HS-27A (cell line): ENCODE results near the gene SIPA1L3.
"Not testable (repeated sequence)": the region's sequence is repeated elsewhere in the genome, so short reads cannot be mapped to it uniquely, and the experiment has no call there.

Source experiments
- DNase-seq: peaks from one replicate; pipeline ENCODE4 v3.0.0-alpha.2; 2012; ENCODE audit warnings: low read depth, missing footprints

The SIPA1L3 gene

DNA sequence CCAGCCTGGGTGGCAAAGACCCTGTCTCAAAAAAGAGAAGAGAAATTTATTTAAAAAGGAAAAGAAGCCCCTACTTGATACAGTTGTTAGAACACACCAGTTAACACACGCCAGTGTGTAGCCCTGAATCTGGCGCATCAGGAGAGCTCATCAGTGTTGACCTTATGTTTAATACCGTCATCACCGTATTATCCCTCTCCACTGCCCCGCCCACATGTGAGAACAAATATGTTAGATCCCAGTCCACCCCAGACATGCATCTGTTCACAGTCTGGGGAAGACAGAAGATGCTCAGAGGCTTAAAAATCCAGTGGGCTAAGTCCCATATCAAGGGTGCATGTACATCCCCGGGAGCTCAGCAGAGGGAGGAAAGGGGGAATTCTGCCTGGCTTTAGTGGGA lies 161.8 kb downstream of the SIPA1L3 start:
- no peak for DNase-seq

DNA sequence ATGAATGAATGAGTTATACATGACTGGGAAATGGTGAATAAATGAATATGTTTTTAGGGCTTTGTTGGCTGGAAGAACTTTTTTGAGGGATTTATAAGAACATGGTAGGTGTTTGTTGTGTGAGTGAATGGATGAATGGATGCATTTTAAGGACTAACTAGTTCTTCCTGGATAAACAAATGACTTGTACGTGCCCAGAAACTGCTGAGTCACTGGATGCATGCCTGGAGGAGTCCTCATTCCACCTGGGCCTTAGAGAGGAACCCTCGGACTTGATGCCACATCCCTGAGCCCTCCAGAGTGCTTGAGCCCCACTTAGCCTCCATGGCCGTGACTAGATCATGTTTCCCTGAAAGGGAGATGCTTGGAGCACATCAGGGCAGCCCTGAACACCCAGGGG lies 163.6 kb downstream of the SIPA1L3 start:
- DNase-seq = no peak

- not testable (repeated sequence) for DNase-seq
Measured at GRCh38 chr19:38071054-38071453, 164.0 kb downstream of the SIPA1L3 start.

DNA sequence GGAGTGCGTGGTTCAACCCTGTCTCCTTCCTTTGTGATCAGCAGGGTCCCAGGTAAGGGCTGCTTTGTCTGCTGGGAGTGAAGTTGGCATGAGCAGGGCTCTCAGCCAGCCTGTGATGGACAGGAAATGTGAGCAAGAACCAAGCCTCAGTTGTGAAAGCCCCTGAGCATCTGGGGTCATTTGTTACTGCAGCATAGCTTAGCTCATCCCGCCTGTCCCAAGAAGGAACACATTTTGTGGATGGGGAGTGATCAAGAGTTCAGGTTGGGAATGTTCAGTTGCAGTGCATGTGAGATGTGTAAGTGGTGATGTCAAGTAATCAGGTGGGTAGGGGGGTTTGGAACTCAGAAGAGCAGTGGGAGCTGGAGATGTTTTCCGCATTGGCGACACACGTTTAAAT lies 164.6 kb downstream of the SIPA1L3 start:
- no peak for DNase-seq

DNA sequence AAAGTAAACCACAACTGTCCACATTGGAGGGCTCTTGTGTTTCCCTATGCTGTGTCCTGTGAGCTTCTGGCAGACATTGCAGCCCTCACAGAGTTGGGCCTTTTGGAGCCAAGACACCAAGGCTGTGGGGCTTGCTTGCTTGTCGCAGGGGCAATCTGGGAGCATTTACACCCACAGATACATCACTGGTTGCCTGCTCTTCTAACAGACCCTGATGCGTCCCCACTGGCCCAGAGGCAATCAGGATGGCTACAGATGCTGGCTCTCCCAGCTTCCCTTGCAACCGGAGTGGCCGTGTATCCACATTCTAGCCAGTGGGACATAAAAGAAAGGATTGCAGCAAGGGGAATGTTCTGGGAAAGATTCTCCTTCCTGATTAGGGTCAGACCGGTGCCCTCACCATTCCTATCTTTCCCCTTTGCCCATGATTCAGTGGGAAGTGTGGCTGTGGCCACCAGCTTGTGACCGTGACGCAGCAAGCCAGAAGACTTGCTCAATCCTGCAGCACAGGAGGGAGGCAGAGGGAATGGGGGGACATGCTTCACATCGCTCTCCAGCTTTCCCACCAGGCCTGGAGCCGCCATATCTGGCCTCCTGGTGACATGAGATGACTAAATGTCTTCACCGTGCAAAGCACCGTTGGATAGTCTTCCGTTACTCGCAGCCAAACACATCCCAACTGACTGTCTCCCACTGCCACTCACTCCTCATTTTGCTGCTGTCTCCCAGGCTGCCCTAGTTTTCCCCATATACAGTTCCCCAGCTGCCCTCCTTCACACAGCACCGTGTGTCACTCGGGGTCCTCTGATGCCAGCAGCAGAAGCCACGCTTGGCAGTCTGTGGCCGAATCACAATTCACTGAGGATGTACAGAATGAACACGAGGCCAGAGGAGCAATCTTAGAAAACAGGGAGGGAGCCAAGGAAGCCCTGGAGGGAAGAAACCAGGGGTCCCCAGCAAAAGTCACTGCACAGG lies 166.1 kb downstream of the SIPA1L3 start:
- no peak for DNase-seq

- no peak for DNase-seq
Measured at GRCh38 chr19:38073841-38074685, 167.1 kb downstream of the SIPA1L3 start.

DNA sequence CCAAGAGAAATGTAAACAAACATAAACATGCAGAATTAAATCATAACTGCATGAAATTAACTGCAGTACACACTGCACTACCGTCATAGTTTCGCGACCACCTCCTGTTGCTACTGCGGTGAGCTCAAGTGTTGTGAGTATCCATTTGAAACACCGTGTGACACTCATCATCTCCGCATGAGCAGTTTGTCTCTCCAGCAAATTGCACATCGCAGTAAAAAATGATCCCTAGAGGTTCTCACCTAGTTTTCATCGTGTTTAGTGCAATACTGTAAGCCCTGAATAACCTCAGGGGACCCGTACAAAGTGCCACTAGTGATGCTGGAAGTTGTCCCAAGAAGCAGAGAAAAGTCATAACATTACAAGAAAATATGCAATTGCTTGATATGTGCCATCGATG lies 169.3 kb downstream of the SIPA1L3 start:
- no peak for DNase-seq

- no peak for DNase-seq
Measured at GRCh38 chr19:38078302-38078930, 171.4 kb downstream of the SIPA1L3 start.

GRCh38 chr19:38079926-38080380 lies 172.9 kb downstream of the SIPA1L3 start:
- DNase-seq = peak; percentile 75

- no peak for DNase-seq
Measured at GRCh38 chr19:38081547-38082255, 174.7 kb downstream of the SIPA1L3 start.

DNA sequence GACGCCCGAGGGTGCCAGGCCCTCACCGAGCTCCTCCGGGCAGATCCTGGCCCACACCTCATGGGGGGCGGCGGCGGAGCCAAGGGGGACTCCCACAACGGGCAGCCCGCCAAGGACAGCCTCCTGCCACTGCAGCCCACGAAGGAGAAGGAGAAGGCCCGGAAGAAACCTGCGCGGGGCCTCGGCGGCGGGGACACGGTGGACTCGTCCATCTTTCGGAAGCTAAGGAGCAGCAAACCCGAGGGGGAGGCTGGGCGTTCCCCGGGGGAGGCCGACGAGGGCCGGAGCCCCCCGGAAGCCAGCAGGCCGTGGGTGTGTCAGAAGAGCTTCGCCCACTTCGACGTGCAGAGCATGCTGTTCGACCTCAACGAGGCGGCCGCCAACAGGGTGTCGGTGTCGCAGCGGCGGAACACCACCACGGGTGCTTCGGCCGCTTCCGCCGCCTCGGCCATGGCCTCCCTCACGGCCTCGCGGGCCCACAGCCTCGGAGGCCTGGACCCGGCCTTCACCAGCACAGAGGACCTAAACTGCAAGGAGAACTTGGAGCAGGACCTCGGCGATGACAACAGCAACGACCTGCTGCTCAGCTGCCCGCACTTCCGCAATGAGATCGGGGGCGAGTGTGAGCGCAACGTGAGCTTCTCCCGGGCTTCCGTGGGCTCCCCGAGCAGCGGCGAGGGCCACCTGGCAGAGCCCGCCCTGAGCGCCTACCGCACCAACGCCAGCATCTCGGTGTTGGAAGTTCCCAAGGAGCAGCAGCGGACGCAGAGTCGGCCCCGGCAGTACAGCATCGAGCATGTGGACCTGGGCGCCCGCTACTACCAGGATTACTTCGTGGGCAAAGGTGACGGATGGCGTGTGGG lies 175.5 kb downstream of the SIPA1L3 start:
- no peak for DNase-seq

DNA sequence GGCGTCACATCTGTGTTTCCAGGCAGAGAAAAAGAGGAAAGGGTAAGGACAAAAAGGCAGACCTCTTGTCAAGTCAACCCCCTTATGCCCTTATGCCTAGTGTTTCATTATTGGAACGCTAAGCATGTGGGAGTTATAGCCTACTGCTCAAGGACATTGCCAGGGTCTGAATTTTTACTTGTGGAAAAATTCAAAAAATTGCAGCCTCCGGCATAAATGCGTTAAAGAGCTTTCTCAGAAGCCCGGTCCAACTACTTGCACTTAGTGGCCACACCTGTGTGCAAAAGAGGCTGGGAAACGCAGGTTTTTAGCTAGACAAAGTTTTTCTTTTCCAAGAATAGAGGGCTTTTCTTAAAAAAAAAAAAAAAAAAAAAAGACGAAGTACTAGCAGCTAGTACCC lies 177.2 kb downstream of the SIPA1L3 start:
- DNase-seq = no peak

GRCh38 chr19:38089440-38089839 lies 182.4 kb downstream of the SIPA1L3 start:
- DNase-seq = no peak

DNA sequence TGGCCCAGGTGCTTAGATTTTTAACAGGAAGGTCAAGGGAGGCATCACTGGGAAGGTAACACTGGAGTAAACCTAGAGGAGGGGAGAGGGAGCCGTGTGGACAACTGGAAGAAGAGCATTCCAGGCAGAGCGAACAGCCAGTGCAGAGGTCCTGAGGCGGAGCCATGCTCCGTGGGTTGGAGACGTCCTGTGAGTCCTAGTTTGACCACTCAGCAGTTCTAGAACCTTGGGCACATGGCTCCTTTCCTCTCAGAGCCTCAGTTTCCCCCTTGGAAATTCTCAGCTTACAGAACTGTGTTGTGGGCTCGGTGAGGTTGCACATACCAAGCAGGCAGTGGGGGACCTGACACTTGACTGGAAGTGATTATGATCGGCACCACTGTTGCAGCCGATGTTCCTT lies 186.1 kb downstream of the SIPA1L3 start:
- no peak for DNase-seq

DNA sequence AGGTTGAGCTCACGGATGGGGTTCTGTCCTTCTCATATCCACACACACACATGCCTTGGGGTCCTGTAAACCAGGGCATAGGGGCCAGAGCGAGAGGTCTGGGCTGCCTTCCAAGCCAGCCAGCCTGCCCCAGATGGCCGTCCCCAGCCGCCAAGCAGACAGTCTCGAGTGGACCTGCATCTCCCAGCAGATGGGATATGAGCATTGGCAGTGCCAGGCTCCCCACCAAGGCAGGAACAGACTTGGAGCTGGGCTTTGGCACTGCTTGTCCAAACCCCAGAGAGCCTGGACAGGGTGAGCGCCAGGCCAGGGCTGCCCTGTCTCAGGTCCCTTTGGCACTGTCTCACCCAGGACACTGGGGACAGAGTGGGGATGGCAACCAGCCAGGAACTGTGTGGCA lies 186.6 kb downstream of the SIPA1L3 start:
- no peak for DNase-seq

DNA sequence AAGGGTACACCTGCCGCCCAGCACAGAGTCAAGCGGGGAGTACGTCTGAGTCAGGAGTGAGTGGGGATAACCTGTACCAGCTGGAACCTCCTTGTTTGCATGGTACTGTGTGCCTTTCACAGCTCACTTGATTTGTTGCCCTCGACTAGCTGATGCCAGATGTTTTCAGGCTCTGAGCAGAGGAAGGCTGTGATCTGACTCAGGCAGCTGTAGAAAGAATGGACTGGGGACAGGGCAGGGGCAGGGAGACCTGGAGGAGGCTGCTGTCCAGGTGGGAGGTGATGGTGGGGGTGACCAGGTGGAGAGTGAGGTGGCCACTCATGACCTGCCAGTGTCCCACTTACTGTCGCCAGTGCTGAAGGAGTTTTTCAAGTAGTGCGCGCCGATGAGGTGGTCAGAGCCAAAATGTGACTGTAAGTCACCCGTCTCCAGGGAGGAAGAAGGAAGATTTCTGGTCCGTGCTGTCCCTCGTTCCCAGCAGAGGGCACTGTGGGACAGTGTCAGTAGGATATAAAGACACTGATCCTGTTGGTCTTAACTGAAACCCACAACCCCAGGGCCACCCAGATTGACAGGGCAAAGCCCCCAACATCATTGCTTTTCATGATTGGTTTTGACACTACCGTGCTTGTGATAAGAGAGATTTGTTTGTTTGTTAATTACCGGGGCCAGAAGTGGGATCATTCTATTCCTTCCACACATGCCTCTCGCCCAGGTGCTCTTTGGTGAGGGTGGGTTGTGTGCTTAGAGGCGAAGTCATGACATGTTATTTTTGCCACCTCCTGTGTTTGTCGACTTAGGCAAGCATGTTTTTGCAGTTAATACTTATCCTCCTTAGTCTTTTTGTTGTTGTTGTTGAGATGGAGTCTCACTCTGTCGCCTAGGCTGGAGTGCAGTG lies 188.7 kb downstream of the SIPA1L3 start:
- DNase-seq = peak; percentile 30

- no peak for DNase-seq
Measured at GRCh38 chr19:38099966-38100365, 193.0 kb downstream of the SIPA1L3 start.

DNA sequence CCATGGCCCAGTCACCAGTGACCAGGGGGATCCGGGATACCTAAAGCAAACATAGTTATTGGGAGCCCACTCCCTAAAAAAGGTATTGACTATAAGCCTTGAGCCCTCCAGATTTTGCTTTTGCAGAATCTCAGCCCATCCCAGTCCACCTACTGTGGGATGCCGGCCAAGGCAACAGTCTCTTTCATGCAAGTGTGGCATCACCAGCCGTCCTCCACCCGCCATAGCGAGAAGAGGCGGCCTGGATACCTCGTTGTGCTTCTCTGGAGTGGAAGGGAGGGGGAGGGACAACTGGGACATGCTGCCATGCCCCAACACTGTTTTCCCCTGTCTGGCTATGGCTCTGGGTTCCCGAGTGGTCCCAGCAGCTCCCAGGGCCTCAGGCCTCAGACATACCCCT lies 193.6 kb downstream of the SIPA1L3 start:
- DNase-seq = no peak

DNA sequence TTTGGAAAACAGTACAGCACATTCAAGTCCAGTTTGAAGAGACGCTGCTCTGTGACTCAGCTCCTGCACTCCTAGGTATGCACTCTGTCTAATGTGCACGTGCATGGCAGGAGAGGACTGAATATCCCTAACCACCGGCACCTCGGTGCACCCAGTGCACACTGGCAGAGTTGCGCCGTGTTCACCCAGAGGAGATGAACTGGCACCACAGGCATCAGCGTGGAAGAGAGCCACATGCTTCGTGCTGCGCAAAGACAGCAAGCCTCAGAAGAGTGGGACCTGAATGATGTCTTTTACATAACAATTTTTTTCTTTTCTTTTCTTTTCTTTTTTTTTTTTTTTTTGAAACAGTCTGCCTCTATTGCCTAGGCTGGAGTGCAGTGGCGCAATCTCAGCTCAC lies 194.7 kb downstream of the SIPA1L3 start:
- DNase-seq = no peak

GRCh38 chr19:38105574-38105973 lies 198.6 kb downstream of the SIPA1L3 start:
- DNase-seq = no peak
